ENCODE measurements around the gene CHAF1A. TPM values are rescaled to one million over a fixed set of nuclear protein-coding genes. Genes with fewer than 3 reads are reported as not detected.

The CHAF1A gene
- total RNA-seq, 3 donors from 2014 or later: 6.3 to 8.2 (median 7.9) TPM

GRCh38 chr19:4455719-4456475 lies 53.5 kb downstream of the CHAF1A start:
- Histone ChIP-seq H3K4me3 (peak overlapping the region; percentile 75 to 83 (median 76)), H3K4me1 (peaks cover 0 to 11% of the 10 kb centered on the region in 2 donors), H3K27me3 (no peaks in the 10 kb centered on the region), H3K9me3 (no peaks in the 10 kb centered on the region), H3K36me3 (no peaks in the 10 kb centered on the region), H3K27ac (peak overlapping the region; percentile 79 to 87)
- no peak for DNase-seq (ENCODE audit: low spot score in 2 of 2)
- TF ChIP-seq CTCF (IDR thresholded peaks at IDR 0.05) (no peak), POLR2A (IDR thresholded peaks at IDR 0.05) (no peak), POLR2AphosphoS5 (IDR thresholded peaks at IDR 0.05) (no peak)
- intact Hi-C loops (cut with DNase I; ENCODE audit: low total_unique reads): no loop called here

- no peak for DNase-seq (ENCODE audit: low spot score in 2 of 2)
- Histone ChIP-seq H3K4me3 (peak overlapping the region; percentile 75 to 83 (median 76)), H3K36me3 (no peaks in the 10 kb centered on the region), H3K9me3 (no peaks in the 10 kb centered on the region), H3K27me3 (no peaks in the 10 kb centered on the region), H3K27ac (peak overlapping the region; percentile 79 to 87), H3K4me1 (peaks cover 0 to 11% of the 10 kb centered on the region in 2 donors)
- TF ChIP-seq POLR2A (IDR thresholded peaks at IDR 0.05) (no peak), CTCF (IDR thresholded peaks at IDR 0.05) (no peak), POLR2AphosphoS5 (IDR thresholded peaks at IDR 0.05) (no peak)
- intact Hi-C loops (cut with DNase I; ENCODE audit: low total_unique reads): no loop called here
Measured at GRCh38 chr19:4456476-4456842, 54.0 kb downstream of the CHAF1A start.

GRCh38 chr19:4456843-4457653 lies 54.6 kb downstream of the CHAF1A start:
- Histone ChIP-seq H3K36me3 (no peaks in the 10 kb centered on the region), H3K27me3 (no peaks in the 10 kb centered on the region), H3K27ac (peak overlapping the region; percentile 79 to 87), H3K4me3 (peak overlapping the region; percentile 75 to 83 (median 76)), H3K4me1 (peaks cover 0 to 11% of the 10 kb centered on the region in 2 donors), H3K9me3 (no peaks in the 10 kb centered on the region)
- no peak for TF ChIP-seq POLR2A (IDR thresholded peaks at IDR 0.05)
- TF ChIP-seq CTCF (IDR thresholded peaks at IDR 0.05): no peak
- no peak for TF ChIP-seq POLR2AphosphoS5 (IDR thresholded peaks at IDR 0.05)
- DNase-seq (ENCODE audit: low spot score in 2 of 2): no peak
- intact Hi-C loops (cut with DNase I; ENCODE audit: low total_unique reads): no loop called here

GRCh38 chr19:4457654-4458395 lies 55.4 kb downstream of the CHAF1A start, which contains the start of gene UBXN6:
Gene UBXN6, minus strand, starts transcription at chr19:4457794. Its CDS starts 97 bp downstream, at chr19:4457697.
- intact Hi-C loops (cut with DNase I; ENCODE audit: low total_unique reads): no loop called here
- TF ChIP-seq POLR2AphosphoS5 (IDR thresholded peaks at IDR 0.05) (peak; percentile 56 to 67 (median 64)), CTCF (IDR thresholded peaks at IDR 0.05) (no peak), POLR2A (IDR thresholded peaks at IDR 0.05) (no peak)
- peak within 1 kb of the TSS; percentile 79 to 87 for H3K27ac ChIP-seq
- no peaks in the 10 kb centered on the region for H3K9me3 ChIP-seq
- no peaks in the 10 kb centered on the region for H3K36me3 ChIP-seq
- peak; percentile 96 to 97 for DNase-seq (ENCODE audit: low spot score in 2 of 2)
- H3K4me3 ChIP-seq: peak within 1 kb of the TSS; percentile 75 to 83 (median 76)
- peaks cover 0 to 11% of the 10 kb centered on the region in 2 donors for H3K4me1 ChIP-seq
- H3K27me3 ChIP-seq: no peaks in the 10 kb centered on the region

All from breast epithelium (tissue), 4 donors.